Activated B cell treated with CpG ODN at 0.5 μM for 24 hours (primary cell): ENCODE data around the gene ST6GALNAC5. TPM values are rescaled to one million over a fixed set of nuclear protein-coding genes. Genes with fewer than 3 reads are reported as not detected.

Experiments used
- ATAC-seq: fragments of 200-7000 bp; cut with Tn5 transposase; one replicate; pipeline ENCODE4 v1.10.0; 2021; ENCODE audit warnings: low read depth, mild to moderate bottlenecking, moderate library complexity
- CTCF ChIA-PET: fragments of 350-600 bp; sonication (Branson Sonifier 250); formaldehyde crosslinking; loops from one replicate; lab custom pipeline; 2021; ENCODE audit warnings: antibody characterized with exemption; lab: Charles Lee
- POLR2A ChIA-PET: fragments of 350-600 bp; sonication (Branson Sonifier 250); formaldehyde crosslinking; loops from one replicate; lab custom pipeline; 2021; ENCODE audit warnings: antibody characterized with exemption; lab: Charles Lee
- DNase-seq: peaks from one replicate; pipeline ENCODE4 v3.0.0; 2022
- H3K27ac Mint-ChIP-seq: one replicate; pipeline ENCODE4 v1.8.0; 2020; ENCODE audit warnings: mixed read lengths
- H3K27me3 Mint-ChIP-seq: one replicate; pipeline ENCODE4 v1.8.0; 2021; ENCODE audit warnings: mixed read lengths
- H3K36me3 Mint-ChIP-seq: one replicate; pipeline ENCODE4 v1.8.0; 2021; ENCODE audit warnings: low read depth, mixed read lengths
- H3K4me1 Mint-ChIP-seq: one replicate; pipeline ENCODE4 v1.8.0; 2021; ENCODE audit warnings: mixed read lengths
- H3K4me3 Mint-ChIP-seq: one replicate; pipeline ENCODE4 v1.8.0; 2020; ENCODE audit warnings: mild to moderate bottlenecking, mixed read lengths
- H3K9me3 Mint-ChIP-seq: one replicate; pipeline ENCODE4 v1.8.0; 2020; ENCODE audit warnings: mixed read lengths
- intact Hi-C: fragments of 100-400 bp; cut with micrococcal nuclease; formaldehyde crosslinking; loops from one replicate; pipeline ENCODE4 v1.15.1; 2024
- total RNA-seq: library from RNA; stranded (reverse); gene quantifications from 2 replicates; pipeline ENCODE4 v1.2.3, GENCODE V29; 2022
- TF ChIP-seq, protein P1 (sequence below): fragments of 200-600 bp; IDR thresholded peaks from one replicate; pipeline ENCODE4 v1.8.0; 2022; ENCODE audit warnings: antibody characterized with exemption, mild to moderate bottlenecking

Gene ST6GALNAC5
- total RNA-seq, 1 donor from 2014 or later, result not detected

GRCh38 chr1:76856104-76856503 lies 11.2 kb upstream of the ST6GALNAC5 start:
- H3K9me3 Mint-ChIP-seq, result peaks cover 4% of the 10 kb centered on the region
- DNase-seq (no peak), ATAC-seq (no peak)
- TF ChIP-seq, protein P1, sequence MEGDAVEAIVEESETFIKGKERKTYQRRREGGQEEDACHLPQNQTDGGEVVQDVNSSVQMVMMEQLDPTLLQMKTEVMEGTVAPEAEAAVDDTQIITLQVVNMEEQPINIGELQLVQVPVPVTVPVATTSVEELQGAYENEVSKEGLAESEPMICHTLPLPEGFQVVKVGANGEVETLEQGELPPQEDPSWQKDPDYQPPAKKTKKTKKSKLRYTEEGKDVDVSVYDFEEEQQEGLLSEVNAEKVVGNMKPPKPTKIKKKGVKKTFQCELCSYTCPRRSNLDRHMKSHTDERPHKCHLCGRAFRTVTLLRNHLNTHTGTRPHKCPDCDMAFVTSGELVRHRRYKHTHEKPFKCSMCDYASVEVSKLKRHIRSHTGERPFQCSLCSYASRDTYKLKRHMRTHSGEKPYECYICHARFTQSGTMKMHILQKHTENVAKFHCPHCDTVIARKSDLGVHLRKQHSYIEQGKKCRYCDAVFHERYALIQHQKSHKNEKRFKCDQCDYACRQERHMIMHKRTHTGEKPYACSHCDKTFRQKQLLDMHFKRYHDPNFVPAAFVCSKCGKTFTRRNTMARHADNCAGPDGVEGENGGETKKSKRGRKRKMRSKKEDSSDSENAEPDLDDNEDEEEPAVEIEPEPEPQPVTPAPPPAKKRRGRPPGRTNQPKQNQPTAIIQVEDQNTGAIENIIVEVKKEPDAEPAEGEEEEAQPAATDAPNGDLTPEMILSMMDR, result no peak
- no peaks in the 10 kb centered on the region for H3K36me3 Mint-ChIP-seq
- intact Hi-C loops, result no loop called here
- CTCF ChIA-PET, result no interaction called here
- H3K27ac Mint-ChIP-seq, result no peak overlapping the region
- H3K4me3 Mint-ChIP-seq, result no peak overlapping the region
- H3K27me3 Mint-ChIP-seq, result peaks cover 3% of the 10 kb centered on the region
- POLR2A ChIA-PET, result no interaction called here
- H3K4me1 Mint-ChIP-seq, result no peaks in the 10 kb centered on the region

- H3K36me3 Mint-ChIP-seq, result no peaks in the 10 kb centered on the region
- intact Hi-C loops, result no loop called here
- CTCF ChIA-PET, result no interaction called here
Measured at GRCh38 chr1:76857138-76857537, 10.1 kb upstream of the ST6GALNAC5 start.

GRCh38 chr1:76857973-76858372 lies 9.3 kb upstream of the ST6GALNAC5 start:
- ChIA-PET CTCF (no interaction called here), POLR2A (no interaction called here)
- no peak for ATAC-seq
- DNase-seq, result no peak
- no peaks in the 10 kb centered on the region for H3K4me1 Mint-ChIP-seq
- H3K9me3 Mint-ChIP-seq, result peaks cover 4% of the 10 kb centered on the region
- no peaks in the 10 kb centered on the region for H3K36me3 Mint-ChIP-seq
- no peak overlapping the region for H3K4me3 Mint-ChIP-seq
- TF ChIP-seq, protein P1, result no peak
- peaks cover 3% of the 10 kb centered on the region for H3K27me3 Mint-ChIP-seq
- H3K27ac Mint-ChIP-seq, result no peak overlapping the region
- intact Hi-C loops, result no loop called here

More at GRCh38 chr1:76857138-76857537, 10.1 kb upstream of the ST6GALNAC5 start:
- no peak for ATAC-seq
- Mint-ChIP-seq H3K4me3 (no peak overlapping the region), H3K27me3 (peaks cover 3% of the 10 kb centered on the region), H3K27ac (no peak overlapping the region), H3K4me1 (no peaks in the 10 kb centered on the region), H3K9me3 (peaks cover 4% of the 10 kb centered on the region)
- DNase-seq, result no peak
- TF ChIP-seq, protein P1, result no peak
- POLR2A ChIA-PET, result no interaction called here

GRCh38 chr1:76861149-76861548 lies 6.1 kb upstream of the ST6GALNAC5 start:
- CTCF ChIA-PET, result no interaction called here
- DNase-seq (no peak), ATAC-seq (no peak)
- TF ChIP-seq, protein P1, result no peak
- Mint-ChIP-seq H3K36me3 (no peaks in the 10 kb centered on the region), H3K27ac (no peak overlapping the region), H3K4me3 (no peak overlapping the region), H3K9me3 (peaks cover 4% of the 10 kb centered on the region), H3K4me1 (no peaks in the 10 kb centered on the region), H3K27me3 (peaks cover 19% of the 10 kb centered on the region)
- POLR2A ChIA-PET, result no interaction called here
- intact Hi-C loops, result loop anchor here (10.0 kb wide), 1 partner anchor 706 kb away; no protein-coding TSS in a partner anchor

GRCh38 chr1:76862447-76862846 lies 4.8 kb upstream of the ST6GALNAC5 start:
- Mint-ChIP-seq H3K9me3 (peaks cover 4% of the 10 kb centered on the region), H3K4me1 (peaks cover 1% of the 10 kb centered on the region), H3K36me3 (no peaks in the 10 kb centered on the region), H3K27me3 (peaks cover 25% of the 10 kb centered on the region), H3K27ac (no peak overlapping the region), H3K4me3 (no peak overlapping the region)
- ChIA-PET POLR2A (no interaction called here), CTCF (no interaction called here)
- DNase-seq, result no peak
- TF ChIP-seq, protein P1, result no peak
- no peak for ATAC-seq
- intact Hi-C loops, result loop anchor here (10.0 kb wide), 1 partner anchor 708 kb away; no protein-coding TSS in a partner anchor
